HepG2 (cell line): Measurements from ENCODE around the gene POLDIP3. TPM values are rescaled to one million over a fixed set of nuclear protein-coding genes. Genes with fewer than 3 reads are reported as not detected.
"Not testable (repeated sequence)": the region's sequence is repeated elsewhere in the genome, so short reads cannot be mapped to it uniquely, and the experiment has no call there.

Experiments
- ATAC-seq: fragments of 200-7000 bp; cut with Tn5 transposase; 3 replicates; pipeline ENCODE4 v1.9.1; 2020; ENCODE audit warnings: mild to moderate bottlenecking, moderate library complexity
- BruUV-seq: library from RNA; stranded (reverse); fragments of 400-500 nt; replicated peaks from 2 replicates; lab custom pipeline; 2021; lab: Mats Ljungman, UMichigan
- CTCF ChIA-PET: fragments of 300-600 bp; formaldehyde crosslinking; extraction: SDS; loops from one replicate; lab custom pipeline; 2021; ENCODE audit warnings: low total read pairs, inconsistent platforms, low intra/inter-chr PET ratio; lab: Yijun Ruan, JAX
- POLR2A ChIA-PET: fragments of 350-600 bp; sonication (Branson Sonifier 250); formaldehyde crosslinking; loops from one replicate; lab custom pipeline; 2020; ENCODE audit warnings: antibody characterized with exemption, inconsistent platforms; lab: Yijun Ruan, JAX
- DNase-seq: peaks from one replicate; pipeline ENCODE4 v3.0.0-alpha.2; 2015; ENCODE audit warnings: low spot score
- FAIRE-seq: peaks from 3 replicates; lab custom pipeline; 2011; peaks lifted over from hg19 to GRCh38; lab: Jason Lieb, UNC
- H2AFZ ChIP-seq: one replicate; pipeline ENCODE4 v1.6.1; 2011; ENCODE audit warnings: low read length, inconsistent platforms
- H3K27ac ChIP-seq: fragments of 300-600 bp; 3 replicates; pipeline ENCODE4 v1.8.0; 2011; ENCODE audit warnings: mixed run types, mild to moderate bottlenecking, mixed read lengths, low read length, inconsistent platforms; ENCODE audit not compliant: insufficient read depth; ENCODE audit errors: extremely low read length
- H3K27me3 ChIP-seq, 2 experiments: fragments of 200-600 bp in 1 of 2; 2 replicates in 1 of 2; 3 replicates in 1 of 2; pipeline versions ENCODE4 v1.6.0 to v1.8.0; 2011; ENCODE audit warnings: low read length in 2 of 2, mild to moderate bottlenecking in 2 of 2, moderate library complexity in 2 of 2, inconsistent platforms in 1 of 2; ENCODE audit not compliant: insufficient read depth in 2 of 2, control insufficient read depth in 1 of 2
- H3K36me3 ChIP-seq, 2 experiments: fragments of 200-600 bp in 1 of 2; replicated peaks in 1 of 2; 2 replicates in 1 of 2; 3 replicates in 1 of 2; pipeline versions ENCODE4 v1.5.1 to v1.8.0; 2011; ENCODE audit warnings: low read length in 2 of 2, inconsistent platforms in 1 of 2; ENCODE audit not compliant: insufficient read depth in 2 of 2, control insufficient read depth in 1 of 2
- H3K4me1 ChIP-seq: 2 replicates; pipeline ENCODE4 v1.5.1; 2012; ENCODE audit warnings: low read length, inconsistent platforms; ENCODE audit not compliant: insufficient read depth
- H3K4me2 ChIP-seq: 2 replicates; pipeline ENCODE4 v1.6.0; 2011; ENCODE audit warnings: low read depth, low read length, inconsistent platforms
- H3K4me3 ChIP-seq, 3 experiments: fragments of 200-600 bp in 1 of 3; sonication (generic), shearing (Covaris generic) in 1 of 3; replicated peaks in 1 of 3; 2 replicates each; pipeline ENCODE4 v1.5.1; 2011 to 2016; ENCODE audit warnings: low read length in 3 of 3, inconsistent platforms in 2 of 3, low read depth in 2 of 3, mild to moderate bottlenecking in 2 of 3, control low read depth in 1 of 3, mixed read lengths in 1 of 3; ENCODE audit not compliant: insufficient read depth in 1 of 3
- H3K79me2 ChIP-seq: one replicate; pipeline ENCODE4 v1.6.1; 2011; ENCODE audit warnings: low read length, inconsistent platforms; ENCODE audit not compliant: insufficient read depth
- H3K9ac ChIP-seq: 2 replicates; pipeline ENCODE4 v1.6.0; 2011; ENCODE audit warnings: mild to moderate bottlenecking, low read depth, low read length, inconsistent platforms; ENCODE audit not compliant: insufficient read depth
- H3K9me3 ChIP-seq: 2 replicates; pipeline ENCODE4 v1.5.1; 2012; ENCODE audit warnings: mild to moderate bottlenecking, low read length
- H4K20me1 ChIP-seq: 2 replicates; pipeline ENCODE4 v1.6.0; 2011; ENCODE audit warnings: inconsistent platforms, mild to moderate bottlenecking, low read length, moderate library complexity; ENCODE audit not compliant: insufficient read depth
- AGO2 ChIP-seq: fragments of 200-400 bp; formaldehyde crosslinking; optimal IDR thresholded peaks from 2 replicates; pipeline ENCODE3; 2017; ENCODE audit warnings: mild to moderate bottlenecking, low read depth, low read length, moderate library complexity
- RBFOX2 ChIP-seq: fragments of 200-400 bp; formaldehyde crosslinking; IDR thresholded peaks from 2 replicates; pipeline ENCODE4 v1.6.1; 2017; ENCODE audit warnings: low read depth, mild to moderate bottlenecking, low read length
- WGBS: methylation state at CpG from one replicate; pipeline ENCODE4 v1.1.6; 2017; ENCODE audit warnings: low lambda C conversion rate; 5-methylcytosine and 5-hydroxymethylcytosine counted together
- in situ Hi-C: cut with HindIII; loops from 2 replicates; pipeline ENCODE4 v1.10.0; 2017; ENCODE audit warnings: low pct_unique_long_range_greater_than_20kb; ENCODE audit not compliant: extremely low pct_ligation_motif_present
- intact Hi-C: fragments of 100-400 bp; cut with micrococcal nuclease; formaldehyde crosslinking; loops from one replicate; pipeline ENCODE4 v1.10.0; 2022; ENCODE audit not compliant: unreplicated experiment
- polyA plus RNA-seq, 8 experiments: library from polyadenylated mRNA; depleted of rRNA in 3 of 8; stranded (reverse) in 7 of 8; unstranded in 1 of 8; fragments of >200 nt; fragmentation: Illumina TruSeq in 4 of 8; extraction: Trizol in 4 of 8; gene quantifications; 2 replicates each; pipeline versions ENCODE4 v1.2.1 to v1.2.3, GENCODE V29; 2011 to 2016; ENCODE audit warnings: low read depth in 4 of 8, missing spikeins in 1 of 8, mixed read lengths in 1 of 8; ENCODE audit not compliant: insufficient read depth in 1 of 8
- total RNA-seq, 5 experiments: library from RNA; depleted of rRNA; stranded (reverse); fragments of >200 nt; fragmentation: Illumina TruSeq; extraction: Trizol; gene quantifications; 2 replicates each; pipeline ENCODE4 v1.2.3, GENCODE V29; 2016; ENCODE audit warnings: low read depth in 1 of 5

The POLDIP3 gene
- total and polyA plus RNA-seq, 2 of the 13 experiments (the other 11 are each of a cell fraction or from before 2014, with no cell fraction given), result 45.8 to 47.4 TPM

DNA sequence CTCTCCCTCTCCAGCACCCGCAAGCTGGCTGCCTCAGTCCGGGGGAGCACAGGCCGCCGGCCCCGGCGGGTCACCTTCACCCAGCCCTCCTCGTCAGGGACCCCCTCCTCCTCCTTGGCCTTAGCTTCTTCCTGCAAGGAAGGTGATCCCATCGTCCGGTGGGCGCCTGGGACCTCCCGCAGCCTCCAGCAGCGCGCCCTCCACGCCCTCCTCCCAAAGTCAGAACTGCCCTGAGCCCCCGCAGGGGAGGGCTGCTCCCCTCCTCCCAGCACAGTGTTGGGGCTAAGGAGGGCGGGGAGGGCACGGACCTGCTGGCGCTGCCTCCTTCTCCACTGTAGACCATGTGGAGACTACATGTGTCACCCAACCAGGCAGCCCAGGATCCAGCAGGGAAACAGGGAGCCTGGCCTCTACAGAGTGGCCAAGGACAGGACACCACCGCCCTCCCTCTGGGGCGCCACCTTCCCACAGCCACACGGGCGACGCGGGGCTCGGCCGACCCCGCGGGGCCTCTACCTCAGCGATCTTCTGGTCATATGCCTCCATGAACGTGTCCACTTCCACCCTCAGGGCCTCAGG is 38.6 kb downstream of the POLDIP3 start:
- in situ Hi-C loops, H4K20me1 ChIP-seq, FAIRE-seq, CTCF ChIA-PET, H3K27ac ChIP-seq, H3K79me2 ChIP-seq, ATAC-seq, H2AFZ ChIP-seq, DNase-seq, H3K27me3 ChIP-seq, BruUV-seq, H3K4me3 ChIP-seq, H3K4me1 ChIP-seq, H3K9ac ChIP-seq, H3K4me2 ChIP-seq, H3K9me3 ChIP-seq, intact Hi-C loops: not testable (repeated sequence)
- TF ChIP-seq RBFOX2, result peak; percentile 59
- H3K36me3 ChIP-seq, result peaks cover 10 to 24% of the 10 kb centered on the region in 2 experiments; a peak in 4 of 5 replicates
- POLR2A ChIA-PET, result interaction anchor here (0.6 kb wide), 1 partner anchor 62 kb away, joined by 3 read pairs; no protein-coding TSS in a partner anchor
- WGBS, result 97% methylated on average over 15 of the region's 30 CpGs

DNA sequence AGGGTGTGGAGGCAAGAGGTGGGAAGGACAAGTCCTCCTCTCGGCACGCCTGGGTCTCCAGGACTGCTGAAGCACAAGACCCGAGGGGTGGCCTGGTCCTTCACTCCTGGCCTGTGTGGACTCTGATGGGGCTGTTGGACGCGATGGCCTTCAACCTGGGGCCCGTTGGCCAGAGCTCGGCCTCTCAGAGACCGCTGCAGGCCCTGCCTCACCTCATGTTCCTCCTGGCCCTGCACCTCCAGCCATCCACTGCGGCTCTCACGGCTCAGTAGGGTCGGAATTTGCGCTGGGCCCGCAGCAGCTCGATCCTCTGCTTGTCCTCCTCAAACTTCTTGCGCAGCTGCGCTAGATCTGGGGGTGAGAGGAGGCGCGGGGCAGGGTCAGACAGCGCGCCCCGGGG is 40.2 kb downstream of the POLDIP3 start:
- in situ Hi-C loops, intact Hi-C loops, H2AFZ ChIP-seq, H4K20me1 ChIP-seq, H3K79me2 ChIP-seq, H3K4me2 ChIP-seq, BruUV-seq, H3K4me3 ChIP-seq, DNase-seq, H3K9ac ChIP-seq, POLR2A ChIA-PET, H3K9me3 ChIP-seq, H3K27ac ChIP-seq, ATAC-seq, H3K4me1 ChIP-seq, CTCF ChIA-PET, FAIRE-seq, H3K27me3 ChIP-seq: not testable (repeated sequence)
- peaks cover 8 to 24% of the 10 kb centered on the region in 2 experiments; a peak in 4 of 5 replicates for H3K36me3 ChIP-seq
- peak; percentile 27 for TF ChIP-seq AGO2
- WGBS, result 98% methylated on average over 7 of the region's 21 CpGs

DNA sequence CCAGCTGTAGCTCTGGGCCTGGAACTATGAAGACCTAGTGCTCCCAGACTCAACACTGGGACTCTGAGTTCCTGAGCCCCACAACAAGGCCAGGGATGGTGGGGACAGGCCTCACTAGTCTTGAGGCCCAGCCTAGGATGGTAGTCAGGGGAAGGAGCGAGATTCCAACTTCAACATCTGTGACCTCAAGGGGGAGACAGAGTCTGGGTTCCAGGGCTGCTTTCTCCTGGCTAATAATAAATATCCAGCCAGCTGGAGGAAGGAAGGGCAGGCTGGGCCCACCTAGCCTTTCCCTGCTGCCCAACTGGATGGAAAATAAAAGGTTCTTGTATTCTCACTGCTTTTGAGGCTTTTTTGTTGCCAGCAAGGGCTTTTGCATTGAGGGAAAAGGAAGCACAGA is 40.6 kb downstream of the POLDIP3 start:
- DNase-seq, intact Hi-C loops, H2AFZ ChIP-seq, BruUV-seq, ATAC-seq, H3K4me2 ChIP-seq, POLR2A ChIA-PET, H3K9ac ChIP-seq, H3K27me3 ChIP-seq, in situ Hi-C loops, H4K20me1 ChIP-seq, CTCF ChIA-PET, H3K9me3 ChIP-seq, H3K4me3 ChIP-seq, H3K27ac ChIP-seq, H3K4me1 ChIP-seq, H3K79me2 ChIP-seq: not testable (repeated sequence)
- peaks cover 8 to 24% of the 10 kb centered on the region in 2 experiments; a peak in 4 of 5 replicates for H3K36me3 ChIP-seq
- FAIRE-seq, result peak; percentile 54
- 100% methylated on average over 1 of the region's 1 CpG for WGBS
